GM12891 (cell line): ENCODE measurements around the gene PNPLA6.

Source experiments
- DNase-seq: peaks from one replicate; pipeline ENCODE4 v3.0.0; 2011; ENCODE audit warnings: low spot score; ENCODE audit not compliant: insufficient read length
- FAIRE-seq: peaks from 2 replicates; lab custom pipeline; 2011; peaks lifted over from hg19 to GRCh38; lab: Jason Lieb, UNC
- PAX5 ChIP-seq: IDR thresholded peaks from 2 replicates; pipeline ENCODE4 v1.6.1; 2011; ENCODE audit warnings: low read length, moderate library complexity, mild to moderate bottlenecking; ENCODE audit not compliant: insufficient read depth, severe bottlenecking
- POLR2A ChIP-seq: IDR thresholded peaks from 2 replicates; pipeline ENCODE4 v1.6.1; 2011; ENCODE audit warnings: low read depth, low read length, control low read depth
- POLR2AphosphoS5 ChIP-seq: IDR thresholded peaks from 2 replicates; pipeline ENCODE4 v1.6.1; 2011; ENCODE audit warnings: low read depth, low read length, control low read depth
- POU2F2 ChIP-seq: IDR thresholded peaks from 2 replicates; pipeline ENCODE4 v1.6.1; 2011; ENCODE audit warnings: low read depth, mild to moderate bottlenecking, control low read depth, low read length, moderate library complexity
- SPI1 ChIP-seq: IDR thresholded peaks from 2 replicates; pipeline ENCODE4 v1.6.1; 2011; ENCODE audit warnings: low read depth, low read length, control low read depth
- TAF1 ChIP-seq: IDR thresholded peaks from 2 replicates; pipeline ENCODE4 v1.6.1; 2011; ENCODE audit warnings: low read depth, low read length, control low read depth

PNPLA6 gene

DNA sequence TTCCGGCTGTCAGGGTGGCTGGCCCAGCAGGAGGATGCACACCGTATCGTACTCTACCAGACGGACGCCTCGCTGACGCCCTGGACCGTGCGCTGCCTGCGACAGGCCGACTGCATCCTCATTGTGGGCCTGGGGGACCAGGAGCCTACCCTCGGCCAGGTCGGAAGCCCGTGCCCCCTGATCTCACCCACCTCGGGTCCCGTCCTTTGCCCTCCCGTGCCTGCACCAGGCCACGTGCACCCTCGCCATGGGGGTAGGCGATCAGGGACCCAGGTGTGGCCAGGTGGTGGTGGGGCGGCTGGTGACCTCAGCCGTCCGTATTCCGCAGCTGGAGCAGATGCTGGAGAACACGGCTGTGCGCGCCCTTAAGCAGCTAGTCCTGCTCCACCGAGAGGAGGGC lies 19.0 kb downstream of the PNPLA6 start:
- FAIRE-seq: no peak
- no peak for DNase-seq
- no peak for TF ChIP-seq TAF1
- no peak for TF ChIP-seq SPI1
- no peak for TF ChIP-seq POLR2AphosphoS5
- no peak for TF ChIP-seq POU2F2
- TF ChIP-seq PAX5: no peak
- no peak for TF ChIP-seq POLR2A

DNA sequence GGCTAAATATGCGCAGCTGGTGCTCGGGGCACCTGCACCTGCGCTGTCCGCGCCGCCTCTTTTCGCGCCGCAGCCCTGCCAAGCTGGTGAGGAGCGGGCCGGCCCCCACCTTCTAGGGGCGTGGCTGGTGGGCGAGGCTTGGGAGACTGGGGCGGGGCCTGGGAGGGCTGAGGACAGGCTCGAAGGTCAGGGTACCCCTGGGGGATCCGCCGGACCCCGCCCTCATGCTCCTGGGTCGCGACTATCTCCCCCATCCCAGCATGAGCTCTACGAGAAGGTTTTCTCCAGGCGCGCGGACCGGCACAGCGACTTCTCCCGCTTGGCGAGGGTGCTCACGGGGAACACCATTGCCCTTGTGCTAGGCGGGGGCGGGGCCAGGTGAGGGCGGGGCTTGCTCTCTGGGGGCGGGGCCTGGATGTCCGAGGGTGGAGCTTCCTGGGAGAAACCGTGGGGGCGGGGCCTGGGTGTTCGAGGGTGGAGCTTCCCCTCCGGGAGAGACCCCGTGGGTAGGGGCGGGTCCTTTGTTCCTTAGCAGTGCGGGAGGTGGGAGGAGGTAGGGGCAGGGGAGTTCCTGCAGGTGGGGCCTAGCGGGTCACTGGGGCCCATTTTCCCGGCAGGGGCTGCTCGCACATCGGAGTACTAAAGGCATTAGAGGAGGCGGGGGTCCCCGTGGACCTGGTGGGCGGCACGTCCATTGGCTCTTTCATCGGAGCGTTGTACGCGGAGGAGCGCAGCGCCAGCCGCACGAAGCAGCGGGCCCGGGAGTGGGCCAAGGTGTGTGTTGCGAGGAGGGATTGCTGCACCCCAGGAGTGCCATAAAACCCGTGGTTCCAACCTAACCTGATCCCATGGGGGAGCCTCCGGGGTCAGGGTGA lies 19.7 kb downstream of the PNPLA6 start:
- DNase-seq (peak; percentile 61), FAIRE-seq (no peak)
- TF ChIP-seq PAX5: no peak
- no peak for TF ChIP-seq POU2F2
- no peak for TF ChIP-seq POLR2AphosphoS5
- TF ChIP-seq TAF1: no peak

DNA sequence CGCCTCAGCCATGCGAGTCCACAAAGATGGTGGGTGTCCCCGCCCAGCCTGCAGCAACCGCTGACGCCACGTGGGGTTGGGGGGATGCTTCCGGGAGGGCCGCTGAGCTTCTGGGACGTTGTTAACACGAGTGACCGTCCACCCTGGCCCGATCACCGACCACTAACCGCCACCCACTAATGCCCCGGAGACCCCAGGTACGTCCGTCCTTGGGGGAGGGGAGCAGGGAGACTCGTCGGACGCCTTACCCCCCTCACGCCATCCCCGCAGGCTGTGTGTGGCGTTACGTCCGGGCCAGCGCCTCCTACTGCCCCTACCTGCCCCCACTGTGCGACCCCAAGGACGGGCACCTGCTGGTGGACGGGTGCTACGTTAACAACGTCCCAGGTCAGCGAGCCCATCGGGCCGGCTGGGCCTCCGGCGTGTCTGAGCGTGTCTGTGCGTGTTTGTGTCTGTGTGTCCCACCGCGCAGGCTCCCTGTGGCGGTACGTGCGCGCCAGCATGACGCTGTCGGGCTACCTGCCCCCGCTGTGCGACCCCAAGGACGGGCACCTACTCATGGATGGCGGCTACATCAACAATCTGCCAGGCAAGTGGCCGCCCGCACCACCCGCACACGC lies 21.3 kb downstream of the PNPLA6 start:
- TF ChIP-seq POU2F2: no peak
- no peak for TF ChIP-seq SPI1
- no peak for TF ChIP-seq POLR2A
- no peak for TF ChIP-seq TAF1
- no peak for TF ChIP-seq POLR2AphosphoS5
- no peak for TF ChIP-seq PAX5
- DNase-seq (no peak), FAIRE-seq (no peak)

DNA sequence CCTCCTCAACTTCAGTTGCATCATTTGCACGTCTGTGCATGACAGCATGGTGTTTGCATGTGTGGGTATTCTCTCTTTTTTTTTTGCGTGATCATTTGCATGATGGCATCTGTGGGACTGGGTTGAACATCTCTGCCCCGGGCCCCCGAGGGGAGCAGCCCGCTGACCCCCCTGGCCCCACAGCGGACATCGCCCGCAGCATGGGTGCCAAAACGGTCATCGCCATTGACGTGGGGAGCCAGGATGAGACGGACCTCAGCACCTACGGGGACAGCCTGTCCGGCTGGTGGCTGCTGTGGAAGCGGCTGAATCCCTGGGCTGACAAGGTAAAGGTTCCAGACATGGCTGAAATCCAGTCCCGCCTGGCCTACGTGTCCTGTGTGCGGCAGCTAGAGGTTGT lies 23.1 kb downstream of the PNPLA6 start:
- FAIRE-seq (no peak), DNase-seq (no peak)
- no peak for TF ChIP-seq POLR2AphosphoS5
- no peak for TF ChIP-seq POU2F2
- no peak for TF ChIP-seq POLR2A
- no peak for TF ChIP-seq TAF1
- no peak for TF ChIP-seq SPI1
- no peak for TF ChIP-seq PAX5

DNA sequence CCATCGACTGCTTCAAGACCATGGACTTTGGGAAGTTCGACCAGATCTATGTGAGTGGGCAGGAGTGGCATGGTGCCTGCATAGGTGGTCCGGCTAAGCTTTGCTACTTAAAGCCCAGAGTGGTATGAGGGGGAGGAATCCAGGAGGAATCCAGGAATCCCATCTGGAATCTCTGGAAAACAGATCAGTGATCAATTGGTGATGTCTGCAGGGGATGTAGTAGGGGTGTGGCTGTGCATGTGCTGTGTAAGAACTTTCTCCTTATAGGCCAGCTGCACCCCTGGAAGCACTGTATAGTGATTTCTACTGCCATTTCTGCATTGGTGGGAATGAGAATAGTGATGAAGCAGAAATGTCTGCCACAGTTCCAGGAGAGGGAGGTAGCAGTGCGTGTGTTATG lies 23.6 kb downstream of the PNPLA6 start:
- FAIRE-seq (no peak), DNase-seq (no peak)
- TF ChIP-seq TAF1 (no peak), PAX5 (no peak), SPI1 (no peak), POLR2A (no peak), POLR2AphosphoS5 (no peak), POU2F2 (no peak)

DNA sequence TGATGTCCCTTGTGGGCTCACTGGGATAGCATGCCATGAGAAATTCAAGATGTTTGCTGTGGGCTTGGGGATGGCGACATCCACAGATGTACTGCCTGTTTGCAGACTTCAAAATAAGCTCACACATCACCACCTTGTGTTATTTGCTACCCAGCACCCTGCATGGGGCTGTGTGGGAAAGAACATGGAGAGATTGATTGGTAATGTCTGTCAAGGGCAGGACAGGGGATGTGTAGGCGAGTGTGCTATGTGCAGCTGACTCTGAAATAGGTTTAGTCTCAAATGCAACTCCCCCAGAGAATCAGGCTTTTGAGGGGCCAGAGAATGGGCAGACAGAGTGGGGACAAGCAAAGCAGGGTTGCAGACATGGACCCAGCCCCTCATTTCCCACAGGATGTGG lies 24.7 kb downstream of the PNPLA6 start:
- no peak for FAIRE-seq
- no peak for TF ChIP-seq POLR2A
- no peak for TF ChIP-seq PAX5
- no peak for TF ChIP-seq POLR2AphosphoS5
- TF ChIP-seq SPI1: no peak
- TF ChIP-seq TAF1: no peak
- no peak for TF ChIP-seq POU2F2
- no peak for DNase-seq

DNA sequence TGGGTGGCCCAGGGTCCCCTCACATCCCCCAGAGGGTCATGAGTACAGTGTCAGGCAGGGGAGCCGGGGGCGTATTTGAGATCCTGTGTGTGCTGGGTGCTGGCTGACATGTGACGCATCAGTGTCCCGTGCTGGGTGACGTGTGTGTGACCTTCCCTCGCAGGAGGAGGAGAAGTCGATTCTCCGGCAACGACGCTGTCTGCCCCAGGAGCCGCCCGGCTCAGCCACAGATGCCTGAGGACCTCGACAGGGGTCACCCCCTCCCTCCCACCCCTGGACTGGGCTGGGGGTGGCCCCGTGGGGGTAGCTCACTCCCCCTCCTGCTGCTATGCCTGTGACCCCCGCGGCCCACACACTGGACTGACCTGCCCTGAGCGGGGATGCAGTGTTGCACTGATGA lies 25.8 kb downstream of the PNPLA6 start:
- FAIRE-seq (no peak), DNase-seq (no peak)
- TF ChIP-seq TAF1: no peak
- no peak for TF ChIP-seq PAX5
- TF ChIP-seq POLR2AphosphoS5: no peak
- no peak for TF ChIP-seq POU2F2
- TF ChIP-seq POLR2A: no peak
- TF ChIP-seq SPI1: no peak

DNA sequence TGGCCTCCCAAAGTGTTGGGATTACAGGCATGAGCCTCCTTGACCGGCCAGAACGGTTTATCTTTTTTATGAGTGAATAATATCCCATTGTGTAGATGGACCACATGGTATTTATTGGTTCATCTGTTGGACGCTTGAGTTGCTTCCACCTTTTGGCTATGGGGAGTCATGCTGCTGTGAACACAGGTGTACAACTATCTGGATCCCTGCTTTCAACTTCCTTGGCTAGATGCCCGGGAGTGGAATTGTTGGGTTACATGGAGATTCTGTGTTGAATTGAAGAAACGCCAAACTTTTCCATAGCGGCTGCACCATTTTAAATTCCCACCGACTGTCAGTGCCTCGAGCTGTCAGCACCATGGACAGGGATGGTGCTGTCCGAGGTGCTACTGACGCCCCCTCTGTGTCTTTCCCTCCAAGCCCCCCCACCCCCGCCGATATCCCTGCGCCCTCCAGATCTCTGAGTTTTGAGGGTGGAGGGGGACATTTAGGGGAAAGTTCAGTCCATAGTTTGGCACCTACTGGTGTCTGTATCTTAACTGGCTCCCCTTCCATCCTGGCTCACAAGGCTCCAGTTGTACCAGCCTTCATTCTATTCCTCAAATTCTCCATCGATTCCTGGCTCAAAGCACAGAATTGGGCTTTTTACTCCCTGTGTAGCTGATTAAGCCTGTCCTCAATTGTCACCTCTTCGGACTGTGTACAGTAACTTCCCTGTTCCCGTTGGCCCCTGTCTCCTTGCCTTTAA lies 27.3 kb downstream of the PNPLA6 start:
- FAIRE-seq (no peak), DNase-seq (no peak)
- no peak for TF ChIP-seq PAX5
- TF ChIP-seq POLR2AphosphoS5: no peak
- TF ChIP-seq TAF1: no peak
- TF ChIP-seq POLR2A: no peak
- TF ChIP-seq SPI1: no peak
- TF ChIP-seq POU2F2: no peak

DNA sequence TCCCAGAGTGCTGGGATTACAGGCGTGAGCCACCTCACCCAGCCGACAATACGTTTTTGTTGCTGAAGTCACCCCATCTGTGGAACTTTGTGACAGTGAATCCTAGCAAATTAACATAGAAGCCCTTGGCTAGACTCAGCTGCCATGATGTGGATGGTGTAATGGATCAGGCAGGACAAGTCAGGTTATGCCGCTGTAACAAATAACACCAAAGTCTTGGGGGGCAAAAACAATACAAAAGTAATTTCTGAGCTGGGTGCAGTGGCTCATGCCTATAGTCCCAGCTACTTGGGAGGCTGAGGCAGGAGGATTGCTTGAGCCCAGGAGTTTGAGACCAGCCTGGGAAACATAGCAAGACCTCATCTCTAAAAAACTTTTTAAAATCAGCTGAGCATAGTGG lies 29.3 kb downstream of the PNPLA6 start:
- TF ChIP-seq POU2F2 (no peak), POLR2A (no peak)
- DNase-seq (no peak), FAIRE-seq (no peak)
